H7 (cell line): Measurements from ENCODE around the gene FBLN2. TPM values are rescaled to one million over a fixed set of nuclear protein-coding genes. Genes with fewer than 3 reads are reported as not detected.

Experiments
- DNase-seq: peaks from one replicate; pipeline ENCODE4 v3.0.0; 2012
- H3K27me3 ChIP-seq: 2 replicates; pipeline ENCODE4 v1.6.0; 2011; ENCODE audit warnings: mild to moderate bottlenecking, low read length; ENCODE audit not compliant: control insufficient read depth, insufficient read depth
- H3K36me3 ChIP-seq: replicated peaks from 2 replicates; pipeline ENCODE4 v1.5.1; 2011; ENCODE audit warnings: low read length; ENCODE audit not compliant: control insufficient read depth, insufficient read depth
- H3K4me3 ChIP-seq: 2 replicates; pipeline ENCODE4 v1.5.1; 2011; ENCODE audit warnings: low read depth, mild to moderate bottlenecking, control low read depth, low read length, moderate library complexity; ENCODE audit not compliant: insufficient read depth
- total RNA-seq: library from RNA; depleted of rRNA; stranded (reverse); fragments of >200 nt; shearing (Covaris generic); gene quantifications from 2 replicates; pipeline ENCODE4 v1.2.3, GENCODE V29; 2014

FBLN2 gene
- total RNA-seq, 1 experiment from 2014 or later = 27.4 TPM

GRCh38 chr3:13569201-13569600, 20.3 kb downstream of the FBLN2 start:
- no peaks in the 10 kb centered on the region for H3K27me3 ChIP-seq
- H3K36me3 ChIP-seq = no peaks in the 10 kb centered on the region
- DNase-seq = no peak
- no peak overlapping the region for H3K4me3 ChIP-seq

GRCh38 chr3:13569641-13570390, 20.9 kb downstream of the FBLN2 start:
- no peak for DNase-seq
- H3K27me3 ChIP-seq = no peaks in the 10 kb centered on the region

GRCh38 chr3:13570391-13571194, 21.7 kb downstream of the FBLN2 start:
- no peak for DNase-seq
- Histone ChIP-seq H3K36me3 (no peaks in the 10 kb centered on the region), H3K4me3 (no peak overlapping the region), H3K27me3 (no peaks in the 10 kb centered on the region)

More at GRCh38 chr3:13569641-13570390, 20.9 kb downstream of the FBLN2 start:
- Histone ChIP-seq H3K36me3 (no peaks in the 10 kb centered on the region), H3K4me3 (no peak overlapping the region)

GRCh38 chr3:13571264-13571663, 22.3 kb downstream of the FBLN2 start:
- Histone ChIP-seq H3K27me3 (no peaks in the 10 kb centered on the region), H3K36me3 (no peaks in the 10 kb centered on the region)
- DNase-seq = no peak

GRCh38 chr3:13571831-13572750, 23.2 kb downstream of the FBLN2 start:
- Histone ChIP-seq H3K27me3 (no peaks in the 10 kb centered on the region), H3K36me3 (no peaks in the 10 kb centered on the region), H3K4me3 (no peak overlapping the region)
- DNase-seq = no peak

More at GRCh38 chr3:13571264-13571663, 22.3 kb downstream of the FBLN2 start:
- no peak overlapping the region for H3K4me3 ChIP-seq

GRCh38 chr3:13572926-13573623, 24.1 kb downstream of the FBLN2 start:
- Histone ChIP-seq H3K4me3 (no peak overlapping the region), H3K27me3 (no peaks in the 10 kb centered on the region), H3K36me3 (no peaks in the 10 kb centered on the region)
- no peak for DNase-seq

GRCh38 chr3:13574083-13574797, 25.3 kb downstream of the FBLN2 start:
- DNase-seq = peak; percentile 72
- Histone ChIP-seq H3K4me3 (no peak overlapping the region), H3K36me3 (no peaks in the 10 kb centered on the region), H3K27me3 (no peaks in the 10 kb centered on the region)

GRCh38 chr3:13574798-13575451, 26.0 kb downstream of the FBLN2 start:
- no peaks in the 10 kb centered on the region for H3K36me3 ChIP-seq
- no peak for DNase-seq
- H3K27me3 ChIP-seq = no peaks in the 10 kb centered on the region
- no peak overlapping the region for H3K4me3 ChIP-seq

GRCh38 chr3:13575459-13576061, 26.6 kb downstream of the FBLN2 start:
- no peaks in the 10 kb centered on the region for H3K36me3 ChIP-seq
- peak; percentile 72 for DNase-seq
- H3K4me3 ChIP-seq = no peak overlapping the region
- no peaks in the 10 kb centered on the region for H3K27me3 ChIP-seq

- Histone ChIP-seq H3K36me3 (no peaks in the 10 kb centered on the region), H3K4me3 (no peak overlapping the region), H3K27me3 (no peaks in the 10 kb centered on the region)
- DNase-seq = peak; percentile 36
These were observed 28.5 kb downstream of the FBLN2 start for GRCh38 chr3:13577181-13578121.

GRCh38 chr3:13578251-13578650, 29.3 kb downstream of the FBLN2 start:
- DNase-seq = no peak
- no peak overlapping the region for H3K4me3 ChIP-seq
- H3K36me3 ChIP-seq = no peaks in the 10 kb centered on the region
- H3K27me3 ChIP-seq = no peaks in the 10 kb centered on the region

- Histone ChIP-seq H3K27me3 (no peaks in the 10 kb centered on the region), H3K4me3 (no peak overlapping the region), H3K36me3 (no peaks in the 10 kb centered on the region)
- no peak for DNase-seq
These were observed 30.1 kb downstream of the FBLN2 start for GRCh38 chr3:13579063-13579462.
